Measurements from ENCODE around the gene UHRF2. TPM values are rescaled to one million over a fixed set of nuclear protein-coding genes. Genes with fewer than 3 reads are reported as not detected.

Gene UHRF2
- total RNA-seq, 1 experiment from 2014 or later = 58.3 TPM

DNA sequence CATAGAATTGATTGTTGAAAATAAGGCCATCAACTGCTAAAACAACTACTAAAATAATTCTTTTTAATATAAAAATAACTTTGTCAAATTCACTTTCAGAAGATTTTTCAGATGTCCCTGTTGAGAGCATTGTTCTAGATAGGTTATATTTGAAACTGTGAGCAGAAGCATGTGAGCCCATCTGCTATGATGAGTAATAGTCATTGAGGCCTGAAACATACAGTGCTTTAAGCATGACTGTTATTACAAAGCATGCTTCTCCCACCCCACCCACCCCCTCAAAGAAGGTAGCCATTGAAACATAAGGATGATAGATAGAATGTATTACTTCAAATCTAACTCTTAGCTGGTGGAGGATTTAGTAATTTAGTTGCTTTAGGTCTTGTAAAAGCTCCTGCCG lies 86.0 kb downstream of the UHRF2 start:
- TF ChIP-seq, protein P1, sequence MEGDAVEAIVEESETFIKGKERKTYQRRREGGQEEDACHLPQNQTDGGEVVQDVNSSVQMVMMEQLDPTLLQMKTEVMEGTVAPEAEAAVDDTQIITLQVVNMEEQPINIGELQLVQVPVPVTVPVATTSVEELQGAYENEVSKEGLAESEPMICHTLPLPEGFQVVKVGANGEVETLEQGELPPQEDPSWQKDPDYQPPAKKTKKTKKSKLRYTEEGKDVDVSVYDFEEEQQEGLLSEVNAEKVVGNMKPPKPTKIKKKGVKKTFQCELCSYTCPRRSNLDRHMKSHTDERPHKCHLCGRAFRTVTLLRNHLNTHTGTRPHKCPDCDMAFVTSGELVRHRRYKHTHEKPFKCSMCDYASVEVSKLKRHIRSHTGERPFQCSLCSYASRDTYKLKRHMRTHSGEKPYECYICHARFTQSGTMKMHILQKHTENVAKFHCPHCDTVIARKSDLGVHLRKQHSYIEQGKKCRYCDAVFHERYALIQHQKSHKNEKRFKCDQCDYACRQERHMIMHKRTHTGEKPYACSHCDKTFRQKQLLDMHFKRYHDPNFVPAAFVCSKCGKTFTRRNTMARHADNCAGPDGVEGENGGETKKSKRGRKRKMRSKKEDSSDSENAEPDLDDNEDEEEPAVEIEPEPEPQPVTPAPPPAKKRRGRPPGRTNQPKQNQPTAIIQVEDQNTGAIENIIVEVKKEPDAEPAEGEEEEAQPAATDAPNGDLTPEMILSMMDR (IDR thresholded peaks at IDR 0.05; ENCODE audit: unreplicated experiment) = no peak
- no peaks in the 10 kb centered on the region for H3K27me3 Mint-ChIP-seq (ENCODE audit: insufficient read depth, unreplicated experiment)
- H3K9me3 Mint-ChIP-seq (ENCODE audit: unreplicated experiment) = no peaks in the 10 kb centered on the region
- H3K36me3 Mint-ChIP-seq (ENCODE audit: insufficient read depth, unreplicated experiment) = peaks cover 38% of the 10 kb centered on the region
- H3K4me3 Mint-ChIP-seq (ENCODE audit: unreplicated experiment) = no peak overlapping the region
- CTCF ChIA-PET = interaction anchor here (0.6 to 0.9 kb wide), 2 partner anchors 192 to 507 kb away, joined by 3 to 4 read pairs; no protein-coding TSS in a partner anchor
- intact Hi-C loops (cut with micrococcal nuclease) = loop anchor here (5.0 kb wide), 1 partner anchor 68 kb away; no protein-coding TSS in a partner anchor
- no peak for DNase-seq (ENCODE audit: unreplicated experiment)
- no TSS peak for BruUV-seq (replicated peaks)
- H3K4me1 Mint-ChIP-seq (ENCODE audit: insufficient read depth, unreplicated experiment) = peaks cover 14% of the 10 kb centered on the region
- POLR2A ChIA-PET = interaction anchor here (1.0 kb wide), 1 partner anchor 11 kb away, joined by 3 read pairs; no protein-coding TSS in a partner anchor
- peak overlapping the region; percentile 82 for H3K27ac Mint-ChIP-seq (ENCODE audit: low read depth, unreplicated experiment)

DNA sequence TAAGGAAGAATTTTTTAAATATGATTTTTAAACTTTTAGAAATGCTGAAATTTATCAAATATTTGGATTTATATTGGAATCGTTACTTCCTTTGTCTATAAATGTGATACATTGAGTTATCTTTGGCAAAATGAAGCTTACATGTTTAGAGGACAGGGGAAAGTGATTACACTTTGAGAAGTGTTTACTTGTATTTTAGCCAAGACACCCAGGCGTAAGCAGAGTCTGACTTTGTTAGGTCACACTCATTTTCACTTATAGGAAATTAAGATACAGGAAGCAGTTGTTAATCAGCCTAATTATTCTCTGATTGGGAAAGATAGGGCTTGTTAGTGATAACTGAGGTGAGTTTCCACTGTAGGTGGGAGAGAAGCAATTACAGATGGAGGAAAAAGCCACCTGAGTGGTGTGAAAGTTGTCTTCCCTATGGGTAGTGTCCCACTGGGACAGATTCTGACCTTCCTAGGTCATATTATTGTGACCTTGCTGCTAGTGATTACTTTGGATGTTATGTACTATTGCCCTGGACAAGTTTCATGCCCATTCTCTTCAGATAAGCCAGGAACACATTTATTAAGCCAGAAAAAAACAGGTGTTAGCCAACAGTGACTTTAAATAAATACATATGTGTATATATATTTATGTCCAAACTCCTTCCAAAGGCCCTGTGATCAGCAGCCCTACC lies 88.7 kb downstream of the UHRF2 start:
- BruUV-seq (replicated peaks) = no TSS peak
- ChIA-PET POLR2A (no interaction called here), CTCF (interaction anchor here (0.5 to 0.7 kb wide), 3 partner anchors 51 to 238 kb away, joined by 3 read pairs; no protein-coding TSS in a partner anchor)
- H3K9me3 Mint-ChIP-seq (ENCODE audit: unreplicated experiment) = no peaks in the 10 kb centered on the region
- intact Hi-C loops (cut with micrococcal nuclease) = no loop called here
- H3K4me3 Mint-ChIP-seq (ENCODE audit: unreplicated experiment) = no peak overlapping the region
- peaks cover 46% of the 10 kb centered on the region for H3K36me3 Mint-ChIP-seq (ENCODE audit: insufficient read depth, unreplicated experiment)
- DNase-seq (ENCODE audit: unreplicated experiment) = no peak
- no peaks in the 10 kb centered on the region for H3K27me3 Mint-ChIP-seq (ENCODE audit: insufficient read depth, unreplicated experiment)
- peaks cover 14% of the 10 kb centered on the region for H3K4me1 Mint-ChIP-seq (ENCODE audit: insufficient read depth, unreplicated experiment)
- TF ChIP-seq, protein P1 (IDR thresholded peaks at IDR 0.05; ENCODE audit: unreplicated experiment) = no peak
- peak overlapping the region; percentile 54 for H3K27ac Mint-ChIP-seq (ENCODE audit: low read depth, unreplicated experiment)

- DNase-seq (ENCODE audit: unreplicated experiment) = peak; percentile 36
- Mint-ChIP-seq H3K9me3 (ENCODE audit: unreplicated experiment) (no peaks in the 10 kb centered on the region), H3K4me1 (ENCODE audit: insufficient read depth, unreplicated experiment) (peaks cover 14% of the 10 kb centered on the region), H3K27ac (ENCODE audit: low read depth, unreplicated experiment) (peak overlapping the region; percentile 54), H3K36me3 (ENCODE audit: insufficient read depth, unreplicated experiment) (peaks cover 46% of the 10 kb centered on the region), H3K27me3 (ENCODE audit: insufficient read depth, unreplicated experiment) (no peaks in the 10 kb centered on the region), H3K4me3 (ENCODE audit: unreplicated experiment) (no peak overlapping the region)
- ChIA-PET CTCF (interaction anchor here (0.5 to 0.6 kb wide), 2 partner anchors 226 to 237 kb away, joined by 3 read pairs; no protein-coding TSS in a partner anchor), POLR2A (no interaction called here)
- intact Hi-C loops (cut with micrococcal nuclease) = no loop called here
- BruUV-seq (replicated peaks) = no TSS peak
- TF ChIP-seq, protein P1 (IDR thresholded peaks at IDR 0.05; ENCODE audit: unreplicated experiment) = no peak
These were observed 89.4 kb downstream of the UHRF2 start for GRCh38 chr9:6502399-6502798.

DNA sequence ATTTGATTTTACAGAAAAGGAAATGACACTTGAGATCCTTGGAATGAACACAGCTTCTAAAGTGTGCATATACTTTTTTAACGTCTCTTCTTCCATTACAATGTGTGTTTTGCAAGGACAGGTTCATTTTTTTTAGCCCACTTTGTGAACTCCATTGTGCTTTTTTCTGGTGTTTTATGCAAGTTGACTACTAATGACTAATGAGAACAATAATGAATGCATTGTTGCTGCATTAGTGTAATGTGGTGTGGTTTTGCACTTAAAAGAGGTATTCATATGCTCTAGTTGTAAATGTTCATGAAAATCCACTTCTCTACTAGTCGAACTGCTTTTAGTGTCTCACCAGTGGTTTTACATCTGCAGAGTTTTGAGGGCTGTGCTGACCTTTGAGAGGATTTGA lies 93.6 kb downstream of the UHRF2 start:
- no peak for DNase-seq (ENCODE audit: unreplicated experiment)
- Mint-ChIP-seq H3K9me3 (ENCODE audit: unreplicated experiment) (no peaks in the 10 kb centered on the region), H3K27me3 (ENCODE audit: insufficient read depth, unreplicated experiment) (no peaks in the 10 kb centered on the region), H3K4me1 (ENCODE audit: insufficient read depth, unreplicated experiment) (peaks cover 8% of the 10 kb centered on the region), H3K36me3 (ENCODE audit: insufficient read depth, unreplicated experiment) (peaks cover 64% of the 10 kb centered on the region), H3K27ac (ENCODE audit: low read depth, unreplicated experiment) (peak overlapping the region; percentile 13), H3K4me3 (ENCODE audit: unreplicated experiment) (no peak overlapping the region)
- TSS peak; percentile 29 for BruUV-seq (replicated peaks)
- ChIA-PET POLR2A (no interaction called here), CTCF (no interaction called here)
- intact Hi-C loops (cut with micrococcal nuclease) = no loop called here
- TF ChIP-seq, protein P1 (IDR thresholded peaks at IDR 0.05; ENCODE audit: unreplicated experiment) = no peak

Measured in MCF 10A (cell line).